ENCODE results near the gene BICC1. TPM values are rescaled to one million over a fixed set of nuclear protein-coding genes. Genes with fewer than 3 reads are reported as not detected.

The BICC1 gene
- total RNA-seq, 1 experiment from 2014 or later: 0.57 TPM

DNA sequence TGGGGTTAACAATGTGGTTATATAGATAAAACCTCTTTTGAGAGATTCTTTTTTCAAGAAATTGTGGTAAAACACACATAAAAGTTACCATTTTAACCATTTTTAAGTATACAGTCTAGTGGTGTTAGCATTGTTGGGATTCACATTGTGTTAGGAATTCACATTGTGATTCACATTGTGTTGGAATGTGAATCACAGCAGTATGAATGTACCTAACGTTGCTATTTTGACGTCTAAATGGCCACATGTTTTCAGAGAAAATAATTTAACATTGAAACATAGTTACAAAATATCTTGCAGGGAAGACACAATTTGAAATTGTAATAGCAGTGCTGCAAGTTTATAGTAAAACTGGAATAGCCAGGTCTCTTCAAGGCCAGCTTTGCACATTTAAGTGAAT lies 129.0 kb downstream of the BICC1 start:
- Histone ChIP-seq H2BK20ac (ENCODE audit: low read depth, low read length, poor library complexity, severe bottlenecking) (no peak overlapping the region), H3K4me1 (ENCODE audit: insufficient read depth, low read length) (no peaks in the 10 kb centered on the region), H2BK5ac (ENCODE audit: insufficient read length, low read length) (no peak overlapping the region), H3K79me1 (ENCODE audit: insufficient read depth, low read depth, low read length, poor library complexity, severe bottlenecking) (no peaks in the 10 kb centered on the region), H3K9ac (ENCODE audit: extremely low read depth, insufficient read length, low read length) (no peak overlapping the region), H2BK12ac (ENCODE audit: insufficient read length, low read depth, low read length) (no peak overlapping the region), H3K79me2 (ENCODE audit: insufficient read depth, low read length) (no peaks in the 10 kb centered on the region), H3K23me2 (ENCODE audit: insufficient read length, low read depth, low read length, poor library complexity, severe bottlenecking) (no peaks in the 10 kb centered on the region), H4K8ac (replicated peaks; ENCODE audit: insufficient read length, low read depth, low read length) (no peak overlapping the region), H3K4ac (ENCODE audit: low read depth, low read length) (no peak overlapping the region), H3T11ph (ENCODE audit: low read length) (no peak overlapping the region), H4K20me1 (ENCODE audit: control insufficient read depth, insufficient read depth, insufficient read length) (no peaks in the 10 kb centered on the region), H3K27ac (ENCODE audit: insufficient read length, low read depth, low read length) (no peak overlapping the region), H3K18ac (ENCODE audit: insufficient read length, low read depth, low read length) (no peak overlapping the region), H3K4me2 (ENCODE audit: insufficient read depth, insufficient read length, low read length) (no peak overlapping the region), H3K14ac (ENCODE audit: insufficient read depth, low read length) (no peak overlapping the region), H3K9me3 (ENCODE audit: control insufficient read depth, low read depth, low read length) (no peaks in the 10 kb centered on the region), H2AFZ (ENCODE audit: low read length) (no peak overlapping the region), H4K5ac (ENCODE audit: insufficient read length, low read depth, low read length) (no peak overlapping the region), H2BK120ac (ENCODE audit: low read depth, low read length, poor library complexity, severe bottlenecking) (no peak overlapping the region), H3K23ac (ENCODE audit: insufficient read length, low read depth, low read length) (no peak overlapping the region), H3K56ac (ENCODE audit: insufficient read length, low read depth, low read length) (no peak overlapping the region), H4K91ac (ENCODE audit: insufficient read length, low read depth, low read length) (no peak overlapping the region), H3K27me3 (ENCODE audit: insufficient read depth, low read length) (no peaks in the 10 kb centered on the region), H2AK5ac (ENCODE audit: insufficient read length, low read length) (no peak overlapping the region), H2BK15ac (ENCODE audit: low read depth, low read length) (no peak overlapping the region)
- no peak overlapping the region for H3K4me3 Mint-ChIP-seq
- no peak for TF ChIP-seq CTCF (conservative IDR thresholded peaks at IDR 0.05)
- H3K4me1 Mint-ChIP-seq: peaks cover 10 to 15% of the 10 kb centered on the region in 2 experiments
- H3K27ac Mint-ChIP-seq: no peak overlapping the region; a peak in 1 of 7 replicates
- H3K36me3 Mint-ChIP-seq (ENCODE audit: insufficient read depth in 1 of 3, low read depth in 3 of 3): no peaks in the 10 kb centered on the region
- no peaks in the 10 kb centered on the region for H3K27me3 Mint-ChIP-seq (ENCODE audit: low read depth)
- no CpG with 5 or more reads among the region's 2 CpGs for WGBS (ENCODE audit: extremely low coverage, insufficient read length, low lambda C conversion rate)
- no peak for DNase-seq
- no peaks in the 10 kb centered on the region for H3K9me3 Mint-ChIP-seq

All from H9 (cell line).